ENCODE data around the gene NTN1.
"Not testable (repeated sequence)": the region's sequence is repeated elsewhere in the genome, so short reads cannot be mapped to it uniquely, and the experiment has no call there.

The NTN1 gene

DNA sequence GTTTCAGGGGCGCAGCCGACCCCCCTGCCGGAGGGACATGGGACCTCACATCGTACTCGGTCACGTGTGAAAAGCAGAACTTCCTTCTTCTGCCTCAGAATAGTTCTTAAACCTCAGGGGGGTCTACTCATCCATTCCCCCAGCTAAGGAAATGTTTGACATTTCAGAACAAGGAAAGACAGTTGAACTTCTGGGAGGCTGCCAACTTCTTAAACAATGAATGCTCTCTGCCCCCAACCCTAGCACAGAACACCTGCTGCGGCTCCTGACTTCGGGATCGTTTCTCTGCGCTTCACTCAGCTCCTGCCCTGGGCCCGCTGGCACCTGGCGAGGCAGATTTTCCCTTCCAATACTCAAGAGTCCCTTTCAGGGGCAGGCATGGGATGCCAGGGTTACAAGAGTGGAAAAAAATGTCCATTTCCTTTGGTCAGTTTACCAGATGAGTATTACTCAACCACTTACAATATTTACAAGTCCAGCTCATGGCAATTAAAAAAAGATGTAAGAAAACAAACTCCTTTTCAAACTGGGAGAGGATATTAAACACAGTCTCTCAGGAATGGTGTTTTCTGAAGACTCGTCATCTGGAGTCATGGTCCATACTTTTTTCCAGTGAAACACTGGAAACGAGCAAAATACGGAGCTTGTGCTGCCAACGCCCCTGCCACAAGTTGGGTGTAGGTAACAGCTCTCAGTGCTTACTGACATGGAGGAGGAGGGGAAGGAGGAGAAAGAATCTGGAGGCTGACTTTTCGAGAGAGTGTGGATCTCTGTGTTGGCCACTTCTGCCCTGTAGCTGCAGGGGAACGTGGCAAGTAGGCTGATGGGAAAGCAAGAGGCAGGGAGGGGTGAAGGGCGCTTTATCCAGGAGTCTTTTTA is 235.7 kb downstream of the NTN1 start:
- DNase-seq = no peak

DNA sequence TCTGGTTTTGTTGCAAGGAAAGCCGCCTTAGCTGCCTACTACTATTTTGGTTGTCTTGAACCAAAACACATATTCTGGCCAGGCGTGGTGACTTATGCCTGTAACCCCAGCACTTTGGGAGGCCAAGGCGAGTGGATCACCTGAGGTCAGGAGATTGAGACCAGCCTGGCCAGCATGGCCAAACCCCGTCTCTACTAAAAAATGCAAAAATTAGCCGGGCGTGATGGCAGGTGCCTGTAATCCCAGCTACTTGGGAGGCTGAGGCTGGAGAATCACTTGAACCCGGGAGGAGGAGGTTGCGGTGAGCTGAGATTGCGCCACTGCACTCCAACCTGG is 236.3 kb downstream of the NTN1 start:
- not testable (repeated sequence) for DNase-seq

DNA sequence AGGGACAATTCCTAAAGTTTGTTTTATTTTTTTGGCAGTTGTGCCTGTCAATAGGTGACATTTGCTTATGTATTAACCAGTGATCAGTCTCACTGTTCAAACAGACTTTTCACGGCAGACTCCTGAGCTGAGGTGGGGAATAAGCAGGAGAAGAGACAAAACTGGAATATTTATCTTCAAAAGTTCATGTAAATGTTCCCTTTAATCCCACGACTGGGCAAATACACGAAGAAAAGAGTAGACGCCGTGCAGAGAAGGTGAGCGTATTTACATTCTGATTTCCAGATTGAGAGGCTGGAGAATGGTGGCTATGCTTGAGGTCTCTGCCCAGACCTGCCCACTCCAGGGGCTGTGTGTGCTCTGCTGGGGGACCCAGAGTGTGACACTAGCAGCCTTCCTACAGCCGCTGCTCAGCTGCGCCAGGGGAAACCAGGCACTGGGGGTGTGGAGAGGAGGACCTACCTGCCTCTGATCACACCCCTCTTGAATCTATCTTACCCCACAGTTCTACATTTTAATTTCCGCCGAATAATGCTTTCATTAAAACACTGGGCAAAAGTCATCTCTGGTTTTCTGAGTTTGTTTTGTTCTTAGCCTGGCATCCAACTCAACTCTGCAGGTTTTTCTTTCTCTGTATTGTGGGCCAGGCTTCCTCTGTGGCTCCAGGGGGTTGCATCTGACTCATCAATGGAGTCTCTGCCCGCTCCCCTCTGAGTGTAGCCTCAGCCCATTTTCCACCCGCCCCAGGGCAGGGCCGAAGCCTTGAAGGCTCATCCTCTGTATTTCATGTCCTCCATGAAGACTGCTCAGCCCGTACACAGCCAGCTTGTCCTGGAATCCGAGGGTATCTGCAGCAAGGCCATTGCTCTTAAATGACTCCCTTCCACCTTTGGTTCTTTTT is 237.1 kb downstream of the NTN1 start:
- no peak for DNase-seq

DNA sequence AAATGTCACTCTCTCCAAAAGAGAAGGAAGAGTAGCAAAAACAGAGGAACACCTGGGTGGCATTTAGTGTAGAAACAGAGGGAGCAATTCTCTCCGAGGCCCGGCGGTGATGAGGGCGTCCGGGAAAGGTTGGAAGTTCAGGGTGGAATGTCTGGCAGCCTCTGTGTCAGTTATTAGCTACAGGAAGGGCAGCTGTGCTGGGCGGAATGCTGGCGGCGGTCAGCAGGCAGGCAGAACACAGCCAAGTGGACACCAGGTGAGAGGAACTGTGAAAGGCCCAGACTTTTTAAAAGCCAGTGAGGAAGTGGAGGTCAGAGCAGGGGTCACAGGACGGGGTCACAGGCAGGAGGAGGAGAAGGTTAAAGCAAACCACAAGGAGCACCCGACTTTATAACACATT is 238.1 kb downstream of the NTN1 start:
- no peak for DNase-seq

DNA sequence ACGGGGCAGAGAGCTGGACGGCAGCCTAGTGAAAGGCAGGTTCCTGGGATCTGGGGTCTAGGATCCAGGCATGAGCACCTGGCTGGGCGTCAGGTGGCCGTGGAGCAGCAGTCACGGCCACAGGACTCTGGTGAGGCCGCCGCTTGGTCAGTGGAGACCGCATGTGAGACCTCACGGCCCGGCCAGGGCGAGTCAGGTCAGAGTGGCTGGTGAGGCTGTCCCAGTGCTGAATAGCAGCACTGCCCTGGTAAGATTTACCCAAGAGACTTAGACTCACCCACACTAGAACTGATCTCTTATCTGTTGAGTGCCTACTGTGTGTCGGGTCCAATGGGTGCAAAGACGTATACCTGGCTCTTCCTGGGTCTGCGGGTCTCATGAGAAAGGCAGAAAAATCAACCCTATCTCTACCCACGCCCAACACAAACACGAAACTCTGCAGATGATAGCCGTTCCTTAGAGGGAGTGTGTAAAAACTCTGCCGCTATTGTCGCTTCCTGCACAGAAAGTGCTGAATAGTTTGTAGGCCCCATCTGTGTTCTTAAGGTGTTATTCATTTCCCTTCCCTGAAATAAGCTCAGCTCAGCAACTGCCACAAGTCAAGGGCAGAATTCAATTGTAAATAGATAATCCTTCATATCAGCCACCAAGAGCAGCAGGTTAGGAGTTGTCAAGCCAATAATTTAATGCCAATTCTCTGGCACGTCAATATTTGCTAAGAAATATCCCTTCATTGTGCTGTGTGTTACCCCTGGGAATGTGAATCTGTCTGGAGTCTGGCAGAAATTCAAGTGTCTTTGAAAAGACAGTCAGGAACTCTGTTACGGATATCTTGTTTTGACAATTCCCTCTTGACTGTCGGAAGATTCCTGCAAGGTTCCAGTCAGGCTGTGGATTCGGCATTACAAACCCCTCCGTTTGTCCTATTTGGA is 240.0 kb downstream of the NTN1 start:
- no peak for DNase-seq

DNA sequence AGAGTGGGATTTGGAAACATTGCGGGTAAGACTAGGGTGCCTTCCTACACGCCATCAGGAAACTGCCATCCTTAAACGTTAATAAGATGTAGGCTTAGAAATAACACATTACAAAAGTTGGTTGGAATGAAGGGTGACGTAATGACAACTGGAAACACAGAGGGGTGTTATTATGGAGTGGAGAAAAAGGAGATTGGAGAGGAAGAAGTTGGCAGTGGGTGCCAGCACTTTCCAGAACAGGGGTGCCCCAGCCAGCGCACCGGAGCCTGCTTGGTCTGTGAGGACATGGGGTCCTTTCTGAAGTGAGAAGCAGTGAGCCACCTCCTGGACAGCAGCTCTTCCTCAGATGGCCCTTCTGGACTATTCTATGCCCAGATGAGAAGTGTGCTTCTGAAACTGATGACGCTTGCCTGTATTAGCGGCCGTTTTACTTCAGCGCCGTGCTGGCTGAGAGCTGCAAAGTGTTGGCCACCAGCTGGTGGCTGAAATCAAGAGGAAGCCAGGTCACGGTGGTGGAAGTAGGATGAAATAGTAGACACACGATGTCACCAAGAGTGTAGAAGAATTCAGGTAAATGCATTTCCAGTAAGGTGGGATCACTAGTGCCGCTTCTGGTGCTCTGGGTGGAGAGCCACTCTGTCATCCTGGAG is 244.8 kb downstream of the NTN1 start:
- no peak for DNase-seq

DNA sequence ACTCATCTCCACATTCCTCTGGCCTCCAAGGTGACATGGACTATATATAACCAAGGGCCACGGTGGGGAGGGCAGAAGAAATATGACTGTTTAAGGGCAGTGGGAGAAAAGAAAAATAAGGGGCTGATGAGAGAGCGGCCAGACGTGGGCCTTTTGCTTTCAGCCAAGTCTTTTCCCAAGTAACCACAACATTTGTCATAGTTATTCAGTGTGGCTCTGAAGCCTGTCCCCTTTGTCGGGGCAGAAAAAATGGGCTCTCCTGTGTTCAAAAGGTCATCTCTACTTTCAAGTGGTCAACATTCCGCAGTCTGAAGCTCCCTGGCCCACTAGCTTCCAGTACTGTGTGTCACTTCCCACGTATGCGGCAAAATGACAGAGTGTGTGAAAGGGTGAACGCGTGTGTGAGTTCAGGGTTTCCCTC is 245.4 kb downstream of the NTN1 start:
- DNase-seq = no peak

DNA sequence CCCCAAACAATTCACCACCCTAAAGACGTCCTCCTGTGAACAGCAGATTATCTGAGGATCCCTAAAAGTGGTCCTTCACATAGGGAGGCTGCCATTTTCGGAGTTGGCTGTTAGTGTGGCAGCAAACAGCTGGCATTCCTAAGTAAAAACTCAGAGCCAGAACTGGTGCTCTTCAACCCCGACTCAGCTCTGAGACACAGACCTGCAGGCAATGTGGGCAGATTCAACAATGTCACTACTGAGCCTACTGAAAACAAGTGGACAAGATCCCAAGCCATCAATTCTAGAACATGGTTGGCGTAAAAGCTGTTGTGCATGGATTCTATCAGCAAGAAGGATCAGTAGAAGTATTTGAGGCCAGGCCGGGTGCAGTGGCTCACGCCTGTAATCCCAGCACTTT is 247.2 kb downstream of the NTN1 start:
- DNase-seq = no peak

DNA sequence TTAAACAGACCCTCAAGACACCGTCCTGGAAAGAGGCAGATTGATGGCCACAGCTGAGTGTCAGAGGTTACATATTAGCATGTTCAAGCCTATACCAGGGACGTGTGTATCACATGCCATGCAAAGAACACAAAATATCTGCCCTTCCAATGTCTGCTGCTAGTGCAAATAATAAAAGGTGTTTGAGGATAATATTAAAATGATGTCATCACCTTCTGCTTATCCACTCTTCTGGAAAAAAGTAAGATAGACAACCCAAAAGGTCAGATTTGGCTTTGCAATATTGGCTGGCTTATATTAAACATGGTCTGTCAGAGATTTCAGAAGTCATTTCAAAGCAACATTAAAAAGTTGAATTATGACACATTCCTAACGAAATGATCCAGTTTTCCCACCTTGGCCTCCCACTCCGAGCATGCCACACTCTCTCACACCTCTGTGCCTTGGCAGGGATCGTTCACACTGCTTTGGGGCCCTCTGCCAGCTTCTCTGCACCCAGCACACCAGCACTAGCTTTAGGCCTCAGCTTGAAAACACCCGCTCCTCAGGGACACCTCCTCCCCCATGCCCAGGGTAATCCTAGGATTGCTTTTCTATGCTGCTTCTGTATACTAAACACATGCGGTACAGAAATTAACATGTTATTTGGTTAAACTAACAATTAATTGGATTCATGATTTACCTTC is 248.2 kb downstream of the NTN1 start:
- DNase-seq = no peak

DNA sequence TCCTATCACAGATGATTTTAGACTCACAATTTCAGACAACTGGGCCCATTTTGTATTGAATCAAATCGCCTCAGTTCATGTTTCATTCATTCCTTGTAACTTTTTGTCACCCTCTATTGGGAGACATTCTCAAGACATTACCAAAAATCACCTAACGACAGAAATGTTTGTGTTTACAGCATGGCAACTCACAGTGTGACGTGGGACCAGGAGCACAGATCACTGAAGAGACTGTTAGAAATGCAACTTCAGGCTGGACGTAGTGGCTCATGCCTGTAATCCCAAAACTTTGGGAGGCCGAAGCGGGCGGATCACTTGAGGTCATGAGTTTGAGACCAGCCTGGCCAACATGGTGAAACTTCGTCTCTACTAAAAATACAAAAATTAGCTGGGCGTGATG is 249.6 kb downstream of the NTN1 start:
- no peak for DNase-seq

DNA sequence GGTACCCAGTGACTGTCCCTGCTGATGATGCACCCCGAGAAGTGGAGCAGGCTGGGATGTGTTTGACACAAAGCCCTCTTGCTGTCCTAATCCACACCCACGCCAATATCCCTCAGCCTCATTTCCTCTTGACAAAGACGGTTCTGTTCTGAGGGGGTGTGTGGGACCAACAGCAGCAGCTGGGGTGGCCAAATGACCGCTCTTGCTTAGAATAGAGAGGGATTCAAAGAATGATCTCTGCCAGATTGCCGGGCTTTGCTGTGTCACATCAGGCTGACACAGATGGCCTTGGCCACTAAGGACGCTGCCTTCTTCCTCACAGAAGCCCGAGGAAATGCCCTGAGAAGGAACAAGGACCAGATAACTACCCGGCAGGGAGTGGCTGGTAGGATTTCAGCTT is 250.7 kb downstream of the NTN1 start:
- no peak for DNase-seq

DNA sequence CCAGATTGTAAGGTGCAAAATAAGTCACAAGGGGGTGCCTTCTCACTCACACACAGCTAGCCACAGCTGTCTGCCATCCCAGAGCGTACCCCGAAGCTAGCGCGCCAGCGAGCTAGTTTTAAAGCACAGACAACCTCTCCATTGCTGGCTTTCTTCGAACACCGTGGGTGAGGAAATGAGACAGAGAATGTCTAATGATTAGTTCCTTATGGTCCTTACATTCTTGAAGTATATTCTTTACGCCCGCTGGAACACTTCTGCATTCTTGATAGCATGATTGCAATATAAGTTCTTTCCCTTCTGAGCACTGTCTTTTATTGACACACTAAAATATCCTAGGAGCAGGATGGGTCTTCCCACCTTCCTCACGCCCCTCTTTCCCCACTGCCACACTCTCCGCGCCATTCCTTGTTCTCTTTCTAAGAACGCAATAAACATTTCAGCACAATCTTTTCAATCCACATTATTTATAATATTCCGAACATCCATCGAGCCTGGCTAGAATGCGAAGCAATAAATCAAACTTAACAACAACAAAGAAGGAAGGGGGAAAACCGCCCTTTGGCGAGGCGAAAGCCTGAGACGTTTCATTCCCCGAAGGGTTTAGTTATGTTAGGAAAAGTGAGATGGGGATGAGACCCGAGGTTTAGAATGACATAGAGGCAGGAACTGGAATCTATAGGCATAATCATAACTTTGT is 251.3 kb downstream of the NTN1 start:
- no peak for DNase-seq

DNA sequence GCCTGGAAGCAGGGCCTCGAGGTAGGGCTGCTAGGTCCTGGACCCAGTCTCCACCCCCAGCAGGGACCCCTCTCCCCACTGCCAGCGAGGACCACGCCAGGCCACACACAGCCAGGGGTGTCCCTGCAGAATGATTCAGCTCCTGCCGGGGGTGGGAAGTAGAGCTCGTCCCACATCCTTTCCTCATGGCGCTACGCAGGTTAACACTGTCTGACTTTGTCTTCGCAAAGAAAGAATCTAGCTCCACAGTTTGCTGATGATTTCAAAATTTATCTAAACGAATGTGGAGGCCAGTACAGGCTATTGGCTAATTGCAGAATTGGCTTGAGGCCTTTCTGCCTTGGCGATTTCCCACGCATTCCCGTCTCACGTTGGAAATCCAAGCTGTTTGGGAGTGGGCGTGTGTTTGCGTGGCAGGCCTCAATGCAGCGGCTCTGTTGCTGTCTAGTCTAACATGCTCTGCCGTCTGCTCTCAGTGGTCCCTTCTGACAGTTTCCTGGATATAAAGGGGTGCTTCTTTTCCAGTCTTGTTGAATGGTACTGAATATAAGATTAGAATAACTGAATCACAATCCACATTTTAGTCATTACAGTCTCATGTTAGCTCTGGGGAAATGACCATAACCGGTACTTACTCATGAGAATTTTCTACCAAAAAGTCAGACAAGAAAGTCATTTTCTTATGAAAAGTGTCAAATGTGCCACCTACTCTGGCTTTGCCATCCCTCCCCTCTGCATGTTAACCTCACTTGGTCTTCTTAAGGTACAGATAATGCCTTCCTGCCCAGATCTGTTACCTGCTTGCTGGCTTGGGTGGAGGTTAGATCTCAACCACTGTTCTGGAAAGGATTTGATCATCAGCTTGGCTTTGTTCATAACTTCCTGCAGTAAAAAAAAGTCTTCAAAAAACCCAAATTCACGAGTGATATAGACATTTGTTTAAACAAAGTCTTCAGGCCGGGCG is 252.4 kb downstream of the NTN1 start:
- no peak for DNase-seq

DNA sequence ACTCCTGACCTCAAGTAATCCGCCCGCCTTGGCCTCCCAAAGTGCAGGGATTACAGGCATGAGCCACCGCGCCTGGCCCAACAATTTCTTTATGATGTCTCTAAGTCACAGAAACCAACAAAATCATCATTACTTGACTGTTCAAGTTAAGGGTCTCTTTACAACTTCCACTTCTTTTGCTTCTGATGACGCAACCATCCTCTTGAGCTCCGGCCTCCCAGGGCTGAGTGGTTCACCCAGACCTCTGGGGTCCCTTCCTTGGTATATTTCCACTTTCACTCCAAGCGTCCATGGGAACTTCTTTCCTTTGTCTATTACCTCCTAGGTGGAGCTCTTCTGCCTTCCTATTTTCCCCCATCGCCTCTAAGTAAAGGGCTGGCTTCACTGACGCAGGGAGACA is 253.7 kb downstream of the NTN1 start:
- DNase-seq = no peak

DNA sequence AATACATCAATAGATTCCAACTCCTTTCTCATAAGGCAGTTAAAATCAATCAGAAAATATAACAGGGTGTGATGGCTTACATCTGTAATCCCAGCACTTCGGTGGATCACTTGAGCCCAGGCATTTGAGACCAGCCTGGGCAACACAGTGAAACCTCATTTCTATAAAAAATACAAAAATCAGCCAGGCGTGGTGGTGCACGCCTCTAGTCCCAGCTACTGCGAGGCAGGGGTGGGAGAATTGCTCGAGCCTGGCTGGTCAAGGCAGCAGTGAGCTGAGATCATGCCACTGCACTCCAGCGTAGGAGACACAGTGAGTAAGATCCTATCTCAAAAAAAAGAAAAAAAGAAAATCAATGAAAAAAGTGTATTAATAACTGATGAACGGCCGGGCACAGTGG is 258.6 kb downstream of the NTN1 start:
- no peak for DNase-seq

DNA sequence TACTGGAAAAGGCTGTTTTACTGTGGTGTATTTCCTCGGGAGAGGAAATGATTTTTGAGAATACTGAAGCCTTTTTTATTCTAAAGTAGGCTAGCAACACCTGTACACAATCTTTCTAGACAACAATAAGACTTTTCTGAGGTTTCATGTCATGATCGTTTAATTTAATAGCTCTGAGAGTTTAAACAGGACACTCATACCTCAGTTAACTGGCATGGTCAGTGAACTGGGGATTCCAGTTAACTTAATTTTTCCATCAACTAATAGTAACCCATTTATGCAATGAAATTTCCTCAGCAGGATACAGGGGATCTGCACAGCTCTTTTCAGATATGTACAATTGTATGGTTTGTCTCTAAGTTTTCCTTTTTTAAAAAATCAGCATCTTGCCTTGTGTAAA is 262.6 kb downstream of the NTN1 start:
- no peak for DNase-seq

DNA sequence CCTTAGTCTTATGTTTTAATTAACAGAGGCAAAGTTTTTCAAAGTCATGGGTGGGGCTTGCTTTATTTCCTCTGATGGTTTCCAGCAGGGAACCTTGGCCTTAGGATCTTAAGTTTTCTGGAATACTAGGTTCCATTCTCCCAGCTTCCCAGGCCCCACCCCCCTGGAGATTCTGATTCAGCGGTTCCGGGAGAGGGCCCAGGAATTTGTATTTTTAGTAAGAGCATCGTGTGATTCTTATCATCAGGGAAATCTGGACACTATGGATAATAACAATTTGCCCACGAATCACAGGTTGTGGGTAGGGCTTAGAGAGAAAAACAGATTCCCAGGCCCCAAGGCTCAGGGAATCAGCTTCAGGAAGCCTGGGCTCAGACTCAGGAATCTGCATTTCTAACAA is 263.6 kb downstream of the NTN1 start:
- no peak for DNase-seq

DNA sequence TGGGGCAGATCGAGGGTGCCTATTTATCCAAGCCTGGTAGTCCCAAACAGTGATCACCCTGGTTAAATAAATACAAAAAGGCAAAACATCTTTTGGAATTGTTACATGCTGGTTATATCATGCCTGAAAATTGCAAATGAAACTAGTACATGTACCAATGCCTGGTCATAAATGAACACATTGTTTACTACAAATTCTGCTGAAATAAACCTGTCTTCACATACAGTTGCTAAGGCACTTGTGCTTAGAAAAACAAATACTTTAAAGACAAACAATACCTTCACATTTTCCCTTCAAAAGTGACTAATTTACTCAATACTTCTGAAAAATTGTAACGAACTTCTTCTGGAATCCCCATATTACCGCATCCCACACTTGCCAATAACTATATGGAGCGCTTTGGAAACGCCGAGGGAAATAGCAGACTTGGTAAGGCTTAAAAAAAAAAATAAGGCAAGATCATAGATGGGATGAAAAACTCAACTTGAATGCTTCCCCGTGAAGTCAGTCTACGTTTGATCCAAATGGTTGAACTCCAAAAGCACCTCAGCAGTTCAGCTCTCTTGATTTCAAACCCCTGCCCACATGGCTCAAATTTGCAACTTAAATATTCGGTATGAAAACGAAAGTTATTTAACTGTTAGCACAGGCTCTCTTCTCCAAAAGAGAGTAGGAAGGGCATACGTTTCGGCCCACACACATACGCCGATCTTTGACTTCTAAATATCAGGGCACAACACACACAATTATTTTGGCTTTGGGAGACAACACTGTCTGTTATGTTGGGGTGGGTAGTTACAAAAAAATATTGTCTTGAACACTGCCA is 264.5 kb downstream of the NTN1 start:
- DNase-seq = no peak

DNA sequence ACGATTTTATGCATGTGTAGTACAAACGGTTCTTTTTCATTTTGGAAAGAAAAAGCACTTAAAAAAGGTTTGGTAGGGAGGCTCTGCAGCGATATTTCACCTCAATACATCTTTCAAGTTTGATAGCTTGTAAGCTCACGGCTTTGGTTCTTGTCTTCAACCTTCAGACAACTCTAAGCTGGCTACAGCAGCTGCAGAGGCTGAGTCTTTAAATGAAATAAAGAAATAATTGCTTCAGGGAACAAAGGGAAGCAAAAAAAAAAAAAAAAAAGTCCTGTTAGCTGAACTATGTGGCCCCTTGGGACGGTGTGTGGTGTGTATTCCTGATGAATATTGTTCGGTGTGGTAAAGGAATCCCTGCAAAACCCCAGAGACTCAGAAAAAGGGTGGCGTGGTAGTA is 265.1 kb downstream of the NTN1 start:
- DNase-seq = no peak
